GM19395 (cell line): Measurements from ENCODE around the gene LZIC.
"Not testable (repeated sequence)": the region's sequence is repeated elsewhere in the genome, so short reads cannot be mapped to it uniquely, and the experiment has no call there.

Experiments used
- ATAC-seq: cut with Tn5 transposase; IDR thresholded peaks from one replicate; pipeline ENCODE4 v1.9.1; 2021; ENCODE audit warnings: mild to moderate bottlenecking, moderate library complexity; ENCODE audit not compliant: unreplicated experiment

The LZIC gene

DNA sequence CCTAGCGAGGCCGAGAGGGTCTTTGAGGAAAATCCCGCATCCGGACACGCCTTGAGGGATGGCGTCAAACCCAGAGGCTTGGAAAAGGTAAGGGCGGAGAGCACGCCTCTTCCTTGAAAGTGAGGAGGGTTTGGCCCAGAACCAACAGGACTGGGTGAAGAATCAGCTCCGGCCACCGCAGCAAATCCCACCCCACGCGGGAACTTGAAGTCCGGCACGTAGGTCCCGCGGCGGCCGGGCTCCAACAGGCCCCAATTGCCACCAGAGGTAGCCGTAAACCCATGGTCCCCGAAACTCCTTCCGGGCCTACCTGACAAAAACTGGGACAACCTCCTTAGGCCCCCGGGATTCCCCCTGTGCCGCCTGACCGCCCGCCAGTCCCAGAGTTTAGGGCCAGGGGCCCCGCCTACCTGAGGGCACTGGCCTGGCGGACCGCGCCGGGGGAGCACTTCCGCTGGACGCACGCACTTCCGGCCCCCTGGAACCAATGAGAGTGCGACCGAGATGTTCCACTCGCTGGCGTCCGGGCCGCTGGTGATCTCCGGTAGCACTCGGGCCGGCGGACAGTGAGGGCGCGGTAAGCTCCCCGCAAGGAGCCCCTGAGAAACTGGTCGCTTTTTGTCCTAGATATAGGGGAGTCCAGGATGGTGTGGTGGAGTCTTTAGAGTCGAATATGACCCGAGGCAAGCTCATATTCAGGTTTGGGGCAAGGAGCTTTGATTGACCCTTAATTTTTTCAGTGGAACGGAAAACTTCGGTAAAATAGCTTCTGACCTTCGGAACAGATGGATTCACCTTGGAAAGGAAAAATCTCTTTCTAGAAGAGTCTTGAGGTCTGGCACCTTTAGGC is at the start of gene LZIC, which contains the start of gene NMNAT1:
Gene LZIC (minus strand): TSS at position 453 of the 850 bp plus-strand sequence. CDS start 6,772 bp downstream, outside the sequence.
Gene NMNAT1 (plus strand): TSS at position 537 of the 850 bp plus-strand sequence. CDS start 28,599 bp downstream, outside the sequence.
- ATAC-seq: peak; percentile 92

DNA sequence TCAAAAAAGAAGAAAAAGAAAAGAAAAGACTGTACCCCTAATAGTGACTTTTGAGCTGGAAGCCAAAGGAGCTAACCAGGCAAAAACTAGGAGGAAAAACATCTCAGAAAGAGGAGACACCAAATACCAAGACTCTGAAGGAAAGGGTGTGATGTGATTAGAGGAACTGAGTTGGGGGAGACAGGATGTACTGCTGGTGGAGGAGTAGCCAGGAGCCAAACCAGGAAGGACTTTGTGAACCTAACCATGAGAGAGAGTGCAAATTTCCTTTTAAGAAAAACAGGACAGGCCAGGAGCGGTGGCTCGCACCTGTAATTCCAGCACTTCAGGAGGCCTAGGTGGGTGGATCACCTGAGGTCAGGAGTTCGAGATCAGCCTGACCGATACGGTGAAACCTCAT is 49.7 kb upstream of the LZIC start:
- ATAC-seq: no peak

DNA sequence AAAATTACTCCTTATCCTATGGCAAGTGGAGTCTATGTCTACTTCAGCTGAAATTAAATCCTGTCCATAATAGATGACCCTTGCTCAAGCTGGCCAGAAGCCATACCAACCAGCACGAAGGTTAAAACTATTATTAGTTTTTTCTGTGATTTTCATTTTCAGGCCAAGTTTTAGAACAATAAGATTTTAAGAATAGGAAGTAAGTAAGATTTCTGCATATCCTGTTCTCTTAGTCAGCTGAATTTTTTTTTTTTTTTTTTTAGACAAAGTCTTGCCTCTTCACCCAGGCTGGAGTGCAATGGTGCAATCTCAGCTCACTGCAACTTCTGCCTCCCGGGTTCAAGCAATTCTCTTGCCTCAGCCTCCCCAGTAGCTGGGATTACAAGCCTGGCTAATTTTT is 47.8 kb upstream of the LZIC start:
- no peak for ATAC-seq

DNA sequence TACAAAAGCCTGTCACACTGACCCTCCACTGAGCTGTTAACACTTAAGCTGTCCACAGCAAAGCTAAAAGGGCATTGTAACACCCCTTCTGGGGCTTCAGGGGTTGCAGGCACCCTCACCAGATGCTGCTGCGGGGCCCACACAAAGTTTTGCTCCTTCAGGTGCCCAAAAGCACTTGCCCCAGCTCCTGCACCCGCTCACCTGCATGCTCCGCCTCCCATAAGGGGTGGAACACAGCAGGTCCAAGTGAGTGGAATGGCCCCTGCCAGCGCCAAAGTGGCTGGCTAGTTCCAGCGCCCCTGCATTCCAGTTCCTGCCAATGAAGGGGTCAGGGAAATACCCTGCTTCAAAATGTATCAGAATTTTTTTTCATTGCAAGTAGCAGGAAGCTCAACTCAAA is 46.6 kb upstream of the LZIC start:
- ATAC-seq: no peak

DNA sequence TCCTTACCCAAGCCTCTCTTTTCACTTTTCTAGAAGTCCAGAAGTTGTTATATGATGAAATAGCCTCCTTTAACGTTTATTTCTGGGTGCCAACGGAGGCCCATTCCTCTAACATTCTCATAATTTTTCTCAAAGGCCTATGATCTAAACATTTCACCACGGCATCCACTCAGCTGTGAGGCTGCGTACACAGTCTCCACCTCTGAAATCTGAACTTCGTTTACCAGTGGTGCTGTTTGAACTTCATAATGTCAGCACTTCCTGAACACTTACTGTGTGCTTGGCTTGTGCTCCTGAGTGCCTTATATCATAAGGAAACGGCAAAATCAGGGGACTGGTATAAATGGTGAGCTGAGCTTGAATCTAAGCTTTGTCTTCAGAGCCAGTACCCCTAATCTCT is 41.8 kb upstream of the LZIC start:
- ATAC-seq: no peak

DNA sequence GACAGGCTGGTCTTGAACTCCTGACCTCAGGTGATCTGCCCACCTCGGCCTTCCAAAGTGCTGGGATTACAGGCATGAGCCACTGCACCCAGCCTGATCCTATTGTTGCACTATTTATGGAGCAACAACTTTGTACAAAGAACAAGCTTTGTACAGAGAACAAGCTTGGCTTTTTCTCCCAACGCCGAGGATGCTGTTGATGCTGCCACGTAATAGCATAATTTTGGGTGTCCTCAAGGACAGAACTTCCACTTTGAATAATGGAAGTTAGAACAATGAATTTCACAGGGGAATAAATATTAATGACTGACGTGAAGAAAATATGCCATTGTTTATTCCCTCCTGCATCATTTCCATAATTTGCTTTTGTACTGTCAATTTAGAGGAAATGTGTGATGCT is 41.1 kb upstream of the LZIC start:
- ATAC-seq: no peak

DNA sequence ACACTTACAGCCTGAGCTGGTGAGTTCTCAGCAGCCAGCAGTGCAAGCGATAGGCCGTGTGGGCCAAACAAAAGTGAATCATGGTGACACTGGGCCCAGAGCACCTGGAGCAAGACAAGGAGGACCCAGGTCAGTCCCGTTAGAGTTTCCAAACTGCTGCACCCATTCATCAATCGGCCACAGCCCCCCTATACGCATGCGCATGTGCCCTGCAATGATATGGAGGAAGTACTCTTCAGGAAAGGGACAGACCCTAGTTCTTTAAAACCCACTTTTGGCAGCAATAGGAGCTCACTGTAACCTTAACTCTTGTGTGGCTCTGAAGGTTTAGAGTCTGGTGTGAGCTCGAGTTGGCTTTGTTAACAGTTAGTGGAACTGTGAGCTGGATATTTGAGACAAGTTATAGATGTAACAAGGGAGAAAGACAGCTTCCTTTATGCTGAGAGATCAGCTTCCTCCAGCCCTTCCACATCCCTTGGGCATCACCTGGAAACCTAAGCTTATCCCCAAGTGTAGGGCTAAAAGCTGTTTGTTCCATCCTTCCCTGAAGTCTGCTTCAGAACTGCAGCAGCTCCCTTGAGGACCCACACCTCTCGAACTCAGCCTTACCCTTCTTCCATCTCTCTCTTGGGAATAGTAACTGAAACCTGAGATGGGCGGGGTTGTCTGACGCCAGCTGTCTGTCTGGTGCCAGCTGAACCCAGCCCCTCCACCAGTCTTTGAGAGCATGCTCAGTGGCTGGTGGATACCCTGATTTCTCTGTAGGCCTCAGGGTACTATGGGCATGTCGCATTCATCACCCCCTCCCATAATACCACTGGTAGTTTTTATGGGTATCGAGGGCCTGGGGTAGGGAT is 17.7 kb upstream of the LZIC start:
- ATAC-seq: no peak

DNA sequence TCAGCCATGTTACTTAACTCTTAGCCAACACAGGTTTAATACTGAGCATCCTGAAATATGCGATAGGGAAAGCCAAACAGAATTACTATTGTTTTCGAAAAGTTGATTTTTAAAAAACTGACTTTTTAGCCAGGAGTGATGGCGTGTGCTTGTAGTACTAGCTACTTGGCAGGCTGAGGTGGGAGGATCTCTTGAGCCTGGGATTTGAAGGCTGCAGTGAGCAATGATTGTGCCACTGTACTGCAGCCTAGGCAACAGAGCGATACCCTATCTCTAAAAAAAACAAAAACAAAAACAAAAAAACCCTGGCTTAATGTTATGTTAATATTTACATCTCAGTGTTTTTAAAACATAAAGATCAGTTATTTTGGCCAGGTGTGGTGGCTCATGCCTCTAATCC is 16.8 kb upstream of the LZIC start:
- no peak for ATAC-seq

DNA sequence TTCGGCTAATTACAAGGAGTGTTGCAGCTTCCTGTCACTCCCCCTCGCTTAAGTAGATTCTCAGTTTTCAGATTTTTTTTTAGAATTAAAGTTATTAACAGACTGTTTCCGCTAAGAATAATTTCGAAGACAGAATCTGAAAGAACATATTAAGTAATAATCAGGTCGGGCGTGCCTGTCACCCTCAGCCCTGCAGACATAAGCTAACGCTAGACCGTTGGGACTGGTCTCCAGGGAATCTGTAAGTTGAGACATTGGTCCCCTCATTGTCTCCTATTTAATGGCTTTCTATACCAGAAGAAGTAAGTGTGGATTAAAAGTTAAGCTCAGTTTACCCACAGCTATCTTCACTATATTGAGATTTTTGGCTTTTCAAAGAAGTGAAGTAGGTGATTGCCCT is 14.5 kb upstream of the LZIC start:
- ATAC-seq: no peak

DNA sequence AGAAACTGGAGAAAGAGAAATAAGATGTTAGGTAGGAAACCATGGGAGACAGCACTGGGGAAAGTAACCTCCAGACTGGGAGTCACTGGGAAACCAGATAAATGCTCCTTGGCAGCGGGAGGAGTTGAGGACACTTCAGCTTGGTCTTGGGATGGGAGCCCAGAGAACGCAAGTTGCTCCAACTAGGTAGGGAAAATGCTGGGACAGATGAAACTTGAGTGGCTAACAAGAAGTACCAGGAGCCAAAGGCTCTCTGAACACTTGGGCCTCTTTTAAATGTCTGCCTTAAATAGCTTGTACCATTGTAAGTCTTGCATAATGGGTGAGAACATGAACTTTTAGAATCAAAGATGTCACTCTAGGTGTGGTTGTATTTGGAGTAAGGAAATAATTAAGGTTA is 3.1 kb upstream of the LZIC start:
- ATAC-seq: no peak

DNA sequence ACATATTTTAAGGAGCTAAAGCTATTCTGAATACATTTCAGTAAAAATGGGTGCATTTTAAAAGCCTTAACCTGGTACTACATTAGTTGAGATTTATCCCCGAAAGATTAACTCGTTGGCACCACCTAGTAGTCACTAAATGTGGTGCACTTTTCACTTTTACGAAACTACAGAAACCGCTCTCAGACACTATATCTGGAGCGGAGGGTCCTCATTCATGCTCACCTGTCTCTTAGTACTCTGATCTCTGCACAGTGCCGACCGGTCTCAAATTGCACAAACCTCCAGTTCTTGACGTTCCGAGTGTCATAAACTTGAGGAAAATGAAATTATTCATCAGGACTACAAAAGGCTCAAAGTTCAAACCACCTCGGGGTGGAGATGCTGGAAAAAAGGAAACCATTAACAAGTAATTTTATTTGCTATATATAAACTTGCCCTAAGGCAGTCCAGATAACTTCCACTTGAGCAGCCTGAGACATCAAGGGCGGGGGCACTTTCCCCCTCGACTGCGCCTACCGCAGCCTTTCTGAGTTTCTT is 722 bp downstream of the LZIC start:
- ATAC-seq: peak; percentile 43

DNA sequence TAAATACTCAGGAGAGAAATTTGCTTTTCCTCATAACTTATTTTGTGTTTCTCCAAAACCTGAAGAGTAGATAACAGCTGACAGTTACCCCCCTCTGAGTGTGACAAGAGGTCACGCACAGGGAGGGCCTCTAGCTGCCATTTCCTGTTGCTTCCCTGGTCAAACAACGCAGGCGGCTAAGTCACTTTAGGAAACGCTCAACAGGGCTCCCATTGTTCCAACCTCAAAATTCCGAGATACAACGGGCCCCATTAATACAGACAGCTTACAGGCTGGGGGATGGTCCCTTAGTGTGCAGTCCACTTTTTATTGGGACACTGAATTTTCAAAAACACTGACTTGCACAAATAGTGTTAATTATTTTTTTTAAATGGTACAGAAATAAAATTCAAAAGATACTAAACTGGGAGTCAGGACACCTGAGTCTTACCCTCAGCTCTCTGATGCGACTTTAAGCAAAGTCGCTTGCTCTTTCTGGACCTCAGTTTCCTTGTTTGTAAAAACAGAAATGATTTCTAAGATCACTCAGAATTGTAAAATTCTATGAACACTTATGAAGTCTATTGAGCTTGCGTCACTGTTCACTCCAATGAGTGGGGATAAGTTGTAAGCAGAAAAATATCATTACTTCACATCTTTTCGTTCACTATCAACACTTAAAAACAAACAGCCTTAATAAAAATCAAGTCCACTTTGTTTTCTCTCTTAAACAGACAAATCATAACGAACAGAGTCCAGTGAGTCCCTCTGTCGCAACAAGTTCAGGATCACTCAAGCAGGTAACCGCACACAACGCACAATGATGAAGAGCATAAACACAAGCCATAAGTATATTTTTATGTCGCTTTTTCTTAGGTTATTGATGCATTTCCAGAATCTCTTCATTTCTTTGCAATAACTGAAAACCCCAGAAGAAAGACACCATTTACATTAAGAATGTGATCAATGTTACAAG is 13.5 kb downstream of the LZIC start:
- ATAC-seq: no peak

DNA sequence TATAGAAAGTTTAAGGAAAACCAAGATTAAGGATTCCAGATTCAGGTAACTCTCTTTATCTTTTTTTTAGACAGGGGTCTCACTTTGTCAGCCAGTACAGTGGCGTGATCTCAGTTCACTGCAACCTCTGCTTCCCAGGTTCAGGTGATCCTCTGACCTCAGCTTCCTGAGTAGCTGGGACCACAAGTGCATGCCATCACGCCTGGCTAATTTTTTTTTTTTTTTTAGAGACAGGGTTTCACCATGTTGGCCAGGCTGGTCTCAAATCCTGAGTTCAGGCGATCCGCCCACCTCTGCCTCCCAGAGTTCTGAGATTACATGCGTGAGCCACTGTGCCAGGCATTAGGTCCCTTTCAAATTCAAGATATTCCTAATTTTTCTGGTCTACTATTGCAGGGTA is 15.9 kb downstream of the LZIC start:
- ATAC-seq: no peak

DNA sequence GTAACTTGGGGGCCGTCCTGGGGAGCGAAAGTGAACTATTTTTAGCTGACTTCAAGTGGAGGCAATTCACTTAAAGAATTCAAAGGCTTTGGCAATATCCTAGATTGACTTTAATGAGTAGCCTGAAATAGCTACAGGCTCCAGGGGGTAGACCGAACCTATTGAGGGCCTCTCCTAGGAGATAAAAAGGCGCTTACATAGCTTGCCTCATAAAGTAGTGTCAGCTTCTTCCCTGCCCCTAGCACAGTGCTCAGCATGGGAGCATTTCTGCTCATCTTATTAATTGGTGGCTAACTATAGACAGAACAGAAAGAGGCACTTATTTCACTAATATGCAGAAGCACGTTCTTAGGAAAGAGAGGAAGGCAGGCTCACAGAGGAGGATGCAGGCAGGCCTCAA is 20.8 kb downstream of the LZIC start:
- ATAC-seq: no peak

DNA sequence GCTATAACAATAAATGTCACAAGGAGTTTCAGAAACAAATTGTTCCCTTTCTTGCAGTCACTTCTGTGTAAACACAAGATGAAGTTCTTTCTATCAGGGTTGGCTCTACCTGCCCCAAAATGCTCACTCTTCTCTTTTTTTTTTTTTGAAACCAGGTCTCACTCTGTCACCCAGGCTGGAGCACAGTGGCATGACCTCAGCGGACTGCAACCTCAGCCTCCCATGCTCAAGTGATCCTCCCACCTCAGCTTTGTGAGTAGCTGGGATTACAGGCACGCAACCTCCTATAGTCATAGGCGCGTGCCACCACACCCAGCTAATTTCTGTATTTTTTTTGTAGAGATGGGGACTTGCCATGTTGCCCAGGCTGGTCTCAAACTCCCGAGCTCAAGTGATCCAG is 22.6 kb downstream of the LZIC start:
- ATAC-seq: no peak

DNA sequence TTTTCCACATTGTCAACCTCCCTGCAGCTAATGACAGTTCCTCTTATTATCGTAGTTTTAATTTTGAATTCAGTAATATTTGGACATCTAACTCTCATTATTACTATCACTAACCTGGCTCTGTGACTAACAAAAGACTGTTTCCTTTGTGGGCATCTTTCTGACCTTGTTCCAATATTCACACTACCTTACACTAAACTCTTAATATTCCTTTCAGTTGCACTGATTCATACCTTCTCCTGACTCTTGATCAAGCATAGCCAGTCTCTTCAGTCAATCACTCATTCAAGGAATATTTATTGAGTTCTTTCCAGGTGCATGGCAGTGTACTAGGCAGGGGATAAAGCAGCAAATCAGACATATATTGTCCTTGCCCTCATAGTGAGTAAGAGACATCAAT is 25.3 kb downstream of the LZIC start:
- ATAC-seq: no peak

DNA sequence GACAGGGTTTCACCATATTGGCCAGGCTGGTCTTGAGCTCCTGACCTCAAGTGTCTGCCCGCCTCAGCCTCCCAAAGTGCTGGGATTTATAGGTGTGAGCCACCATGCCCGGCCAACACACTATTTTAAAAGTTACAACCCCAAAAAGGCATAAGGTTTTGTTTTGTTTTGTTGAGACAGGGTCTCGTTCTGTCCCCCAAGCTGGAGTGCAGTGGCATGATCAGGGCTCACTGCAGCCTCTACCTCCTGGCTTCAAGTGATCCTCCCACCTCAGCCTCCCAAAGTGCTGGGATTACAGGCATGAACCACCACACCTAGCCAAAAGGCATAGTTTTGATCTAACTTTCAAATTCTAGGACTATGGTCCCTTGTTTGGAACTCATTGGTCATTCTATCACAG is 25.7 kb downstream of the LZIC start:
- ATAC-seq: not testable (repeated sequence)

DNA sequence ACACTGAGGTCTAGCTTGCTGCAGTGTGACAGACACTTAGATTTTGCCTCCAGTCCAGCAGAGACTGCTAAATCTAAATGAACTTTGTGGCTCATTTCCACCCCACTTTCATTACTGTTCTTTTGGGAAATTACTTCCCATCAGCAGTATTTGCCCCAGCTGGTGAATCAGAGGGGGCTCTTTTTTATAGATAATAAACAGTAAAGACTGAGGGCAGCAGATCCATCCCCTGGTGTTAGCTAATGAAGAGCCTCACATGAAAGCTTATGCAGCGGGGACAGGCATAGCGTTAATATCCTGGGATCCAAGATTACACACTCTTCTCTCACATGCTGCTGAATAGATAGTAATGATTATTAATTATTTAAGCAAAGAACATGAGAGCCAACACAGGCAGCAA is 26.7 kb downstream of the LZIC start:
- ATAC-seq: no peak

DNA sequence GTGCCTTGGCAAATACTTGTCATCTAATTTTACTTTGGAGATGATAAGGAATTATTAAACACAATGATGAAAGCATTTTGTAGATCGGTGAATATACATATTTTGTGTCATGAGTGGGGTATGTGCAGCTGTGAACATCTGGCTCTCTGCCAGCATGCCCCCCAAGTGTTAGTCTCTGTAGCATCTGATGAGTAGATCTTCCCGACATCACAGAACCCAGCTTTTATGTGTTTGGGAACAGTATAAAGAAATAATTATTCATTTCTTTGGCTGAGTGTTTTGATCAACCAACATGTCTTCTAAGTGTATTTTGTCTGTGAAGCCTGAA is 28.6 kb downstream of the LZIC start:
- ATAC-seq: no peak

DNA sequence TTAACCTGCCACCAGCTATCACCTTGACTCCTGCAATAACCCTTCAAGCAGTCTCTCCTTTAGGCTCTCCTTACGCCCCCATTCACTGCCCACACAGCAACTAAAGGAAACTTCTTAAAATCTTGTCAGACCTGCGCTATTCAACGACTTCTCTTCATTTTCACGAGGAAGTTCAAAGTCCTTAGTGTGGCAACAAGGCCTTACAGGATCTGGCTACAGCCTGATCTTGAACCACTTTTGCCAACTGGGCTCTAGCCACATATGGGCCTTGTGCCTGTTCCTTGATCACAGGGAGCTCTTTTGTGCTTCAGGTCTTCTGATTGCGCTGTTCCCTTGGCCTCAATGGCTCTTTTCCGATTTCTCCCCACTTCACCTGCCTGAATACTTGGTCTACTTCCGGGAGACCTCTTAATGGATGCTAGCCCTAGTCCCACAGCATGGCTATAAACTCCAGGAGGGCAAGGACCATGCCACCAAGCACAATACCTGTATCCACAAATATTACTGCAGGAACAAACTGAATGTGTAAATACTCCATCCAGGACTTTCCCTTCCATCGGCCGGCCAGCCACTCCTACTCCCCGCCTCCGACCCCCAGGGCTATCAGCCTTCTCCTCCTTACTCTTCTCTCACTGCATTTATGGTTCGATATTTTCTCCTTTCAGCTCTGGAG is 30.8 kb downstream of the LZIC start:
- no peak for ATAC-seq
